T-helper 2 cell treated with Interferon-gamma antibody and Interleukin-4, amounts not matched to agents 100 ng/mL and 5 ng/mL, for 36 hours (primary cell): ENCODE results near the gene FGF2. TPM values are rescaled to one million over a fixed set of nuclear protein-coding genes. Genes with fewer than 3 reads are reported as not detected.
"Not testable (repeated sequence)": the region's sequence is repeated elsewhere in the genome, so short reads cannot be mapped to it uniquely, and the experiment has no call there.

ENCODE experiments used
- intact Hi-C: fragments of 100-400 bp; cut with micrococcal nuclease; formaldehyde crosslinking; loops from one replicate; pipeline ENCODE4 v1.15.1; 2023
- total RNA-seq: library from RNA; stranded (reverse); gene quantifications from 2 replicates; pipeline ENCODE4 v1.2.3, GENCODE V29; 2022

The FGF2 gene
- total RNA-seq, 1 donor from 2014 or later: 0.30 TPM

DNA sequence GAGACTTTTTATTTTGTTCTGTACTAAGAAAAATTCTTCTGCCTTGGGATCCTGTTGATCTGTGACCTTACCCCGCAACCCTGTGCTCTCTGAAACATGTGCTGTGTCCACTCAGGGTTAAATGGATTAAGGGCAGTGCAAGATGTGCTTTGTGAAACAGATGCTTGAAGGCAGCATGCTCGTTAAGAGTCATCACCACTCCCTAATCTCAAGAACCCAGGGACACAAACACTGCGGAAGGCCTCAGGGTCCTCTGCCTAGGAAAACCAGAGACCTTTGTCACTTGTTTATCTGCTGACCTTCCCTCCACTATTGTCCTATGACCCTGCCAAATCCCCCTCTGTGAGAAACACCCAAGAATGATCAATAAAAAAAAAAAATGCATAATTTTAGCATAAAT is 13.8 kb upstream of the FGF2 start:
- intact Hi-C loops: not testable (repeated sequence)

DNA sequence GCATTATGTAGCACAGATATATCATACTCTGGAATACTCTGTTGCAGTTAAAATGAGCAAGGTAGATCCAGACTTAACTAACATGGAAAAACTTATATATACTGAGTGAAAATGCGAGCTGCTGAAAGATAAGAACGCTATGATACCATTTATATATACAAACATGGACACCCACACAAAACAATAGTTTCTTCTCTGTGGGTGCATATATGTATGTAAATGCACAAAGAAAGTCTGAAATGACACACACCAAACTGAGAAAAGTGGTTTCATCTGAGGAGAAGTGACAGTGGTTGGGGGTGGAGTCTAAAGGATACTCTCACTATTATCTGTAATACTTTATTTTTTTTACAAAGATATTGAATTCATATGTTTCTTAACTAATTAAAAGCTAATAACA is 12.2 kb upstream of the FGF2 start:
- intact Hi-C loops: no loop called here

DNA sequence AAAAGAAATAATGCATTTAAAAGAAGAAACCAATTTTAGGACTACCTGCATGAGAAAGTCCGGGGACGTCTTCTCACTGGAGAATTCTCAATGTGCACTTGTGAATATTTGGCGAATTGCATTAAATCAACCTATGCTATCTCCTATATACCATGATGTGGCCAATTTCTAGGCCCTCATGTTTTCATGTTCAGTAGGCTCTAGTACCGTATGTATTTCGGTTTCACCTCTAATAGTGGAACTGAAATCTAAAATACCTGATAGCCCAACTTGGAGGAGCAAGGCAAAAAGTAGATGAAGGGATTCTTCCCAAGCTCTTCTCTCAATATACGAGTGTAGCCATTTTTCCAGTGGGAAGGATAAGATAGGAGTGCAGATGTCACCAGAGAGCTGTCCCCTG is 11.4 kb upstream of the FGF2 start:
- intact Hi-C loops: no loop called here

DNA sequence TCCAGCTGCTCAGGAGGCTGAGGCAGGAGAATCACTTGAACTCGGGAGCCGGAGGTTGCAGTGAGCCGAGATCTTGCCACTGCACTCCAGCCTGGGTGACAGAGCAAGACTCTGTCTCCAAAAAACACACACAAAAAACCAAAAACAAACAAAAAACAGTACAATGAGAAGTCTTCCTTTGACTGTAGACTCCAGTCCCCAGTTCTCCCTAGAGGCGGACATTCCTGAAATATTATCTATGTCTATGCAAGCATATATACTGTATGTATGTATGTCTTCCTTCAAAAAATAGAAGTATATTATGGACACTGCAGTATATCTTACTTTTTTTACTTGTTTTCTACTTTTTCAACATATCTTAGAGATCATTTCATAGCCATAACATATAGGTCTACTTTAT is 10.2 kb upstream of the FGF2 start:
- intact Hi-C loops: no loop called here

DNA sequence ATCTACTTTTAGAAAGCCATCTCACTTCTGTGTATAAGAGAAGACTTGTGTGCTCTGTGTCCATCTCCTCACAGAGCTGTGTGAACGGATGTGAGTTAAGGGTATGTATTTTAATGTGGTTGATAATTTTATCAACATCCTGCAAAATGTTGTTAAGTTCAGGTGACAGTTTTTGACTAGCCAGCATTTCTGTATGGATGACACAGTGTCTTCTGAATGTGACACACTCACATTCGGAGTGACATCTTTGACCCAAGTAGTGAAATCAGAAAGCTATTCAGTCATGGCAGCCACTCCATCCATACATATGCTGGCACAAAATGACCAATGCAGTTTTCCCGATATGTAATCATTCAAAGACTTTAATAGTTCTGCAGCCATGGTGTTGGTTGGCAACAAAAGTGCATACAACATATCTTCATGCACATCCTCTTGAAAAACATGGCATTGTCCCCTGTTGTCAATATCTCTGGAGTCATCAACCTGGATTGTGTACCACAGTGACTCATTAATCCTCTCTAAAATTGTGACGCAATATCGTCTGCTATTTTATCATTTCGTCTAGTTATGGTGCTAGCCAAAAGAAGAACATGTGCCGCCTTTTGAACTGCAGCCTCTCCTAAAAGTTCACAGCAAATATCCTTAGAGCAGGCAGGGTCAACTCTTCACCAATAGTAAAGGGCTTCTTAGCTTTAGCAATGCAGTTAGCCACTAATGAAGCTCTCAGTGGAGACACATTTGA is 6.8 kb upstream of the FGF2 start:
- intact Hi-C loops: no loop called here

DNA sequence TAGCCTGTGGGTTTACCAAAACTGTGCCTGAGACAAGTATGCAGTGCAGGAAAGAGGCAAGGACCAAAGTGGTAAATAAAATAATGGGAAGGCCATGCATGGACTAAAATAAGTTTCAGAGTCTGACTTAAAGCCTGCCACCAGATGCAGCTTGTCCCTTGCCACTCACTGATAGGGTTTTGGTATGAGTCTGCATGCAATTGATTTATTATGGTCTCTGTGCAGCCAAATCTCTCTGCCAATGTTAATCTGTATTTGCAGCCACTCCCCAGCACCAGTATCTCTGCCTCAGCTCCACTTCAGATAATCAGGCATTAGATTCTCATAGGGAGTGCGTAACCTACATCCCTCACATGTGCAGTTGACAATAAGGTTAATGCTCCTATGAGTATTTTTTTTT is 5.5 kb upstream of the FGF2 start:
- intact Hi-C loops: no loop called here

DNA sequence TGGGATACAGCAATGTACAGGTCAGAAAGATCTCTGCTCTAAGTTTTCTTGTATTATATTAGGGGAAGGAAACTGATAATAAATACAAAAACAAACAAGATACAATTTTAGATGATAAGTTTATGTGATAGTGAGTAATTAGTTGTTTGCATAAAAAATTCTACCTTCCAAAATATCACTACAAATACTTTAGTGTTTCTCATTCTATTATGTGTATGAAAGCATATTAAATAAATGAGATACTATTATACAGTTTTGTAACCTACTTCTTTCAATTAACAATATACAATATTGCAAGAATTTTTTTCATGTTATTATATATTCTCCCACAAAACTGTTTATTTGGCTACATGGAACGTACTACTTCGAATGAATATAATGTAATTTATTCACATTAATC is 4.2 kb upstream of the FGF2 start:
- intact Hi-C loops: no loop called here

DNA sequence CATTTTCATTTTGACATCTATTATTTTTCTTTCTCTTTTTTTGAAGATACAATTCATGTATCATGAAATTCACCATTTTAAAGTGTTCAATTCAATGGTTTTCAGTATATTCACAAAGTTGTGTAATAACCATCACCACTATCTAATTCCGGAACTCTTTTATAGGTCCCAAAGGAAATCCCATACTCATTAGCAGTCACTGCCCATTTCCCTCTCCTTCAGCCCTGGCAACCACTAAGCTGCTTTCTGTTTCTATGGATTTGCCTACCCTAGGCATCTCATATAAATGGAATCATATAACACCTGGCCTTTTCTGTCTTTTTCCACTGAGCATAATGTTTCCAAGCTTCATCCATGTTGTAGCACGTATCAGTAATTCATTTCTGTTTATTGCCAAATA is 3.2 kb upstream of the FGF2 start:
- intact Hi-C loops: no loop called here

DNA sequence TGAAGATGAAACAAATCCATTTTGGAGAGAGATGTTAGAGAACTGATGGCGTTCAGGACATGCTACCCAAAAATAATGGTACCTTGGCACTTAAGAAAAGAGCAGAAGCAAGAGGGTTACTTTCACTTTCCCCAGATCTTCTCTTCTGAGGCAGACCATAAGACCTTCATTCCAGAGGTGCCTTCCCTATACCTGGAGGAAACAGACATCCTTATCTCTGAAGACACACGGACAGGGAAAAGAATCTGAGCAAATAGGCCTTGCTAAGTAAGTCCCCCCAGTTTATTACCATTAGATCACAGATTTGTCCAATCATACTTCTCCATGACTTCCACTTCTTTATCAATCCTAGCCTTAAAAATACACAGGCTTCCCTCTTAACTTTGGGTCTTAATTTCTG is 2.0 kb upstream of the FGF2 start:
- intact Hi-C loops: loop anchor here (5.0 kb wide), 1 partner anchor 62 kb away; no protein-coding TSS in a partner anchor

DNA sequence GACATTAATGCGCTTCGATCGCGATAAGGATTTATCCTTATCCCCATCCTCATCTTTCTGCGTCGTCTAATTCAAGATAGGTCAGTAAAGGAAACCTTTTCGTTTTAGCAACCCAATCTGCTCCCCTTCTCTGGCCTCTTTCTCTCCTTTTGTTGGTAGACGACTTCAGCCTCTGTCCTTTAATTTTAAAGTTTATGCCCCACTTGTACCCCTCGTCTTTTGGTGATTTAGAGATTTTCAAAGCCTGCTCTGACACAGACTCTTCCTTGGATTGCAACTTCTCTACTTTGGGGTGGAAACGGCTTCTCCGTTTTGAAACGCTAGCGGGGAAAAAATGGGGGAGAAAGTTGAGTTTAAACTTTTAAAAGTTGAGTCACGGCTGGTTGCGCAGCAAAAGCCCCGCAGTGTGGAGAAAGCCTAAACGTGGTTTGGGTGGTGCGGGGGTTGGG is 528 bp upstream of the FGF2 start:
- intact Hi-C loops: loop anchor here (2.0 to 5.0 kb wide), 2 partner anchors 64 to 97 kb away; partner anchors contain the start of gene NUDT6

DNA sequence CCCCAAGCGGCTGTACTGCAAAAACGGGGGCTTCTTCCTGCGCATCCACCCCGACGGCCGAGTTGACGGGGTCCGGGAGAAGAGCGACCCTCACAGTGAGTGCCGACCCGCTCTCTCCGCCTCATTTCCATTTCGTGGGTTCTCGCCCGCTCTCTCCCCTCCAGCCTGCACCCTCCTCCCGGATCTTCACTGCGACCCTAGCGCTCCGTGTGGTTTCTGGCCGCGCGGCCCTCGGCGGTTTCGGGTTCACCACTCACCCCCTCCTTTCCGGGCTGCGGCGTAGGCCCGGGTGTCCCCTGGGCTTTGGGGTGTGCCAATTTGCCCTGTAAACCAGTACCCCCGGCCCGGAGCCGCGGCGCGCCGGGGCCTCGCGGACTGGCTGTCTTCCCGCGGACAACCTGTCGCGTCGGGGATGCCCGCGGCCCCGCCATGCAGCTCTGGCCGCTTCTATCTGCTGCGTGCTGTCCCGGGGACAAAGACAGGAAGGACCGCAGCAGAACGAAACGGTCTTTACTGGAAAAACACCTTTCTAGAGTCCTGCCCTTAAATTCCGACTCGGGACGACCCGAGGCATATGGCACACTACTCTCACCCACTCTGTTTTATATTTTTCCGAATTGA is 737 bp downstream of the FGF2 start:
- intact Hi-C loops: loop anchor here (2.0 to 5.0 kb wide), 2 partner anchors 65 to 95 kb away; partner anchors contain the start of gene NUDT6

DNA sequence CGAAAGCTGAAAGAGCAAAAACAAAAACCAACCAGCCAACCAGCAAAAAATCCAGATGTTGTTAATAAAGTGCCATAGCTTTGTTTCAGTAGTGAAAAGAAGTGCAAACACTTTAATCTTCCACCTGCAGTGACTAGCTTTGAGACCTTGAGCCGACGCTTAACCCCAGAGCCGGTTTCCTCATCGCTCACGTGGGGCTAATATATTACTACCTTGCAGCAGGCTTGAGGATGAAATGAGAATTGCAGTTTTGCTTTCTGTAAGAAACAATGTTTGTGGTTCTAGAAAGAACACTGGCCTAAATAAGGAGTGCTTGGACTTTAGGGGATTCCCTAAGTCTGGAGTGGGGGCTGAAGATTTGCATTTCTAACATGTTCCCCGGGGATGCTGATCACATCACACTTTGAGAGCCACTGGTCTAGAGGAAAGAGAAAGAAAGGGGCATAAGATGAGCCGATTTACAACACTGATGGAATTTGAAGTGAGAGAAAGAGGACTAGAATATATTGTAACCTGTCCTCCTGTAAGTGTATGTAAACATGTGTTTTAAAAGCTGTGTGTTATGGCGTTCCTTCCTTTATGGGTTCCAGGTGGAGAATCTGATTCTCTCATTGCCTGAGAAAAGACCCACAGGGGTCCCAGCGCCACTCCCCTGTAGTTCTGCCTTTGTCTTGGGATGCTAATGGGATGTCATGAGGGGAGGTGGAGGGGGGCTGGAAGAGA is 1.4 kb downstream of the FGF2 start:
- intact Hi-C loops: loop anchor here (2.0 to 5.0 kb wide), 2 partner anchors 66 to 95 kb away; partner anchors contain the start of gene NUDT6

DNA sequence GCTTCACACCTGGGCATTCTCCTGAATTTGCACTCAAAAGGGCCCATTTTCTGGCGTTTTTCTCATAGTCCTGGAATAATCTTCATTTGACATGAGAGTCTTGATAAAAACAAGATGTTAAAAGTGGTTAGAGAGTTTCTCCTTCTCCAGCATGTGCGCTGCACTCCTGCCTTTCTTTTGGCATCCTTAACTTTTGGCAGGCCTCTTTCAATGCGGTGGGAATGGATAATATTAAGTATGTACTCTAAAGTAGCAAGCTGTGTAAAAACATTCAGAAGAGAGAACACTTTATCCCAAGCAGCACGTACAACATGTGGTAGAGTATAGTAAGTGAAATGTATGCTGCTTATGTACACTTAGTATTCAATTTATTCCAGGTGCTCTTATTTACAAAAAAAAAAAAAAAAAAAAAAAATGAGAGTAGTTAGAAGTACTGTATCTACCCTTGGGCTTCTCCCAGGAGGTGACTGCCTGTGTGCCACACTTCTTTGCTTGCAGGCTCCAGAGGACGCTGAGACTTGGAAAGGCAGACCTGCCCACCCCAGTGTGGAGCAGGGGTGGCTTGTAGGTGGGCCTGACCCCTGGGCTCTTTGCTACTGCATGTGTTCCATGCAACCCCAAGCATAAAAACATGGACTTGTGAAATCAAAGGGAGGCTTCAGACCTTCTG is 3.9 kb downstream of the FGF2 start:
- intact Hi-C loops: no loop called here

DNA sequence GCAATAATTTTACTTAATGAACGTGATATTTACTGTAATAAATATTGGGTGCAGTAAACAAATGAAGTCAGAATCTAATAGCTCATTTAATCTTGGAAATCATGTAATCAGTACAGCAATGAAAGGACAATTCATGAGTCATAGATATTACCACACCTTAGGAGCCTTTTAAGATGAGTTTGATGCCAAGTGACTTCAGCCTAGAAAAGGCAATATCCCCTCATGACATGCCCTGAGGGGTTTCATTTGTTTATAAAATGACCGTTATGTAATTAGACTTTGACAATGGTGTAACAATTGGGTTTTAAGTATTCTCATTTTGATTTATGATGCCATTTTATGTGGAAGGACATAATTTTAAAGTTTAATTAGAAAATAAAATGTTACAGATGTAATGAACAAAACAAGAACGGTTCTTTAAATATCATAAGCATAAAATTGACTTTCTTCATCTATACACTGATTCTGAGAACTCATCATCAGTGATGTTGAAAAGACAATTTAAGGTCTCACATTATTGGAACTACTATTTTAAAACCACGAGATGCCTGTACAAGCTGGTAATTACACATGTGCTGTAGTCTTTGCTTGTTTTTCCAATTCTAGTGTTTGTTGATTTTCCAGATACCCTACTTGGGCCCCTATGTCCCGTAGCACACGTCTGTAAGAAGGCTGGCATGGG is 5.0 kb downstream of the FGF2 start:
- intact Hi-C loops: no loop called here

DNA sequence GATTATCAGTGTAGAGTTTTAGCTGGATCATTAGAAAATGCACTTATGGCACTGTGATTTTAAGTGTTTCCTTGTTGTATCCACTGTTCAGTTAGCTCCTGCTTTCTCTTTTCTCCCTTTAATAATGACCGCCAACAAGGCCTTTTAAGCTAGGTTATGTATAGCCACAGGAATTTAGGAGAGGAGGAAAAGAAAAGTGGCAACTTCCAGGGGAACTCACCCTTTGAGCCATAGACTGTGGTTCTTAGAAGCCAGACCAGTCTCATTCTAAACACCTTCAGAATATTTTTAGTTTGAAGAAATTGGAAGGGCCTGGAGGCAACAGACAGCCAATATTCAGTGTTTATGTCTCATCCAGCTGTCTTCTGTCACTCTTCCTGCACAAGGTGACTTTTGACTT is 6.1 kb downstream of the FGF2 start:
- intact Hi-C loops: no loop called here

DNA sequence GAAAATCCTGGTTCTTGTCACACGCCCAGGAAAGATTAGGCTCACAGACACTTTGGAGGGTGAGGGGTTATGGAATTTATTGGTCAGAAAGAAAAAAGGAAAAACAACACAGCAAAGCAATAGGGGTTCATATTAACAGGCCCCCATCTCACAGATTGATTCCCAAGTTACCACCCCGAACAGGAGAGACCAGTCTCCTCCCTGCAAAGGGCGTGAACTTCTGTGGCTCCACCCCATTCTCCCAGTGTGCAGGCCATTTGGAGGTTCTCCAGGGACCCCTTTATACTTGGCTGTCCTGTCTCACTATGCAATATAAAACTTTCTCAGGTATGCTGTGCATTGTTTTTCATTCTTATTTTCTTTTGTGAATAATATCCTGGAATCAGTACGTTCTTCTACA is 7.4 kb downstream of the FGF2 start:
- intact Hi-C loops: no loop called here

DNA sequence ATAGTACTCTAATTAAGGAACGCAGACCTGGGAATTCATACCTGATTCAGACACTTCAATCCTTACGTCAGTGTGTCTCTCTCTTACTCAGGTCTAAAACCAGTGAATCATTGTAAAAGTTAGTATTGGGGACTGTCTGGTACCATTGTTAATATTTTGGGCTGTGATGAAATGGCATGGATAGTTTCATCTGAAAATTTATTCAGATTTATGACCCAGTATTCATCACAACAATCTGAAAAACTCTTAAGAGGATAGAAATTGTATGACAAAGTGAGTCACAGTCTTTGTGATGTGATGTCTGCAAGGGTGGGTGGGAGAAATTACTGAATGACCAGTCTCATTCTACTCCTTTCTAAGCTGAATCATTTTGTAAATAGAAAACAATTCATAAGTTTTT is 10.3 kb downstream of the FGF2 start:
- intact Hi-C loops: no loop called here

DNA sequence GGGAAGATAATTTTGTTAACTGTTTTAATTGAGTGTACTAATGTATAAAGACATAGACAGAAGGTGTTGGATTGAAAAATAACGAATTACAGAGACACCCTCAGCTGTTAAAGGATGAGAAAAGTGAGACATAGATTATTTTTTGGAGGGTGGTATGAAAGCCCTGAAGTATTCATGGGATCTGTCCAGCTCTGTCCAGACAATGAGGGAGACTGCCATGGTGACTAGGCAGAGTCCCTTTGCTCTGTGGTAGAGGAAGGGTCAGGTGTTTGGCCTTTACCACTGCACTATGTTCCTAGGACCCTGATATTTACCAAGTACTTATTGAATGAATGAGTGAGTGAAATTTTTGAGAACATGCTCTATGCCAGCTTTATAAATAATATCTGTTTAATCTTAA is 11.4 kb downstream of the FGF2 start:
- intact Hi-C loops: no loop called here

DNA sequence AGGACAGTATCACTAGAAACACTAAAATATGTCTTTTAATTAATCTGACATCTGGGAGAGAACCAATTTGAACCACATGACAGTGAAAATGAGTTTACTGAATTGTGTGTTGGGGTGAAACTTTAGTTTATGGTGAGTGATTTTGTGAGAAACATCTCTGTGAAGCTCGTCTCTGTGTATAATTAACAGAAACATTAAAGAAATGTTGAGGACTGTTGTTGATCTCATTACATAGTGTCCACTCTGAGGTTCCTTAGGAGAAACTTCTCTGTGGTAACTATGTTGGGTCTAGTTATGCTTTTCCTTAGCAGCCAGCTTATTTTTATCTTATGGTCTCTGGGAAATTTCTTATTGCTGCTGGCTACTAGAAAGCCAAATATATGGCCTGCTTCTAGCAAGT is 15.8 kb downstream of the FGF2 start:
- intact Hi-C loops: no loop called here

DNA sequence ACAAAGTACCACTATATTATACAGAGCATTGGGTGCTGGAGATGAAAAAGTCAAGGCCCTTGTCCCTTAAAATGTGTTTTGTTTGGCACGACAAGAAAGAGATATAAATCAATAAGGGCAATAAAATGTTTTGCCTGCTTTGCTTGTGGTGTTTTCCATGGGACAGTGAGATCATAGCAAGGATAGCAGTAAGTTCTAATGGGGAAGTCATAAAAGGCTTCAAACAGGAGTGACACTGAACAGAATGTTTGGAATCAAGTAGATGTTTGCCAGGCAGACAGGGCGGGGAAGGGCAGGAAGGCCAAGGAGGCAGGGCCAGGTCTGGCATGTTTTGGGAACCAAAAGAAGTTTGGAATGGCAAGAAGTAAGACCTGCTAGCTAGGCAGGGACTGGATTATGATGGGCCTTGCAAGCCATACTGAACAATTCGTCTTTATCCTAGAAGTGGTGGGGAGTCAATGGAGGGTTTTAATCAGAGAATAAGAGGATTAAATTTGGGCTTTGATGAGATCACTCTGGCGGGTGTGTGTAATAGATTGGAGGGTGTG is 16.4 kb downstream of the FGF2 start:
- intact Hi-C loops: no loop called here

DNA sequence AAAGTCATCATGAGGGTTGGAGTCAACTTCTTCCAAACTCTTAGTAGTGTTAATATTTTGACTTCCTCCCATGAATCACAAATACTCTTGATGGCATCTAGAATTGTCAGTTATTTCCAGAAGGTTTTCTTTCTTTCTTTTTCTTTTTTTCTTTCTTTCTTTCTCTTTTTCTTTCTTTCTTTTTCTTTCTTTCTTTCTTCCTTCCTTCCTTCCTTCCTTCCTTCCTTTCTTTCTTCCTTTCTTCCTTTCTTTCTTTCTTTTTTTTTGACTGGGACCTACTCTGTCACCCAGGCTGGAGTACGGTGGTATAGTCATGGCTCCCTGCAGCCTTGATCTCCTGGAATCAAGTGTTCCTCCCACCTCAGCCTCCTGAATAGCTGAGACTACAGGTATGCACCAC is 17.8 kb downstream of the FGF2 start:
- intact Hi-C loops: not testable (repeated sequence)
